NOMO-1 (cell line): ENCODE measurements around the gene STAB2.
A peak's percentile ranks its signal among the peaks of the same experiment; 100 is the strongest.

ENCODE experiments used
- DNase-seq, 2 experiments: peaks; one replicate each; lab custom pipeline; 2025; ENCODE audit not compliant: unreplicated experiment in 2 of 2; lab: John Stamatoyannopoulos, UW

Gene STAB2, protein sequence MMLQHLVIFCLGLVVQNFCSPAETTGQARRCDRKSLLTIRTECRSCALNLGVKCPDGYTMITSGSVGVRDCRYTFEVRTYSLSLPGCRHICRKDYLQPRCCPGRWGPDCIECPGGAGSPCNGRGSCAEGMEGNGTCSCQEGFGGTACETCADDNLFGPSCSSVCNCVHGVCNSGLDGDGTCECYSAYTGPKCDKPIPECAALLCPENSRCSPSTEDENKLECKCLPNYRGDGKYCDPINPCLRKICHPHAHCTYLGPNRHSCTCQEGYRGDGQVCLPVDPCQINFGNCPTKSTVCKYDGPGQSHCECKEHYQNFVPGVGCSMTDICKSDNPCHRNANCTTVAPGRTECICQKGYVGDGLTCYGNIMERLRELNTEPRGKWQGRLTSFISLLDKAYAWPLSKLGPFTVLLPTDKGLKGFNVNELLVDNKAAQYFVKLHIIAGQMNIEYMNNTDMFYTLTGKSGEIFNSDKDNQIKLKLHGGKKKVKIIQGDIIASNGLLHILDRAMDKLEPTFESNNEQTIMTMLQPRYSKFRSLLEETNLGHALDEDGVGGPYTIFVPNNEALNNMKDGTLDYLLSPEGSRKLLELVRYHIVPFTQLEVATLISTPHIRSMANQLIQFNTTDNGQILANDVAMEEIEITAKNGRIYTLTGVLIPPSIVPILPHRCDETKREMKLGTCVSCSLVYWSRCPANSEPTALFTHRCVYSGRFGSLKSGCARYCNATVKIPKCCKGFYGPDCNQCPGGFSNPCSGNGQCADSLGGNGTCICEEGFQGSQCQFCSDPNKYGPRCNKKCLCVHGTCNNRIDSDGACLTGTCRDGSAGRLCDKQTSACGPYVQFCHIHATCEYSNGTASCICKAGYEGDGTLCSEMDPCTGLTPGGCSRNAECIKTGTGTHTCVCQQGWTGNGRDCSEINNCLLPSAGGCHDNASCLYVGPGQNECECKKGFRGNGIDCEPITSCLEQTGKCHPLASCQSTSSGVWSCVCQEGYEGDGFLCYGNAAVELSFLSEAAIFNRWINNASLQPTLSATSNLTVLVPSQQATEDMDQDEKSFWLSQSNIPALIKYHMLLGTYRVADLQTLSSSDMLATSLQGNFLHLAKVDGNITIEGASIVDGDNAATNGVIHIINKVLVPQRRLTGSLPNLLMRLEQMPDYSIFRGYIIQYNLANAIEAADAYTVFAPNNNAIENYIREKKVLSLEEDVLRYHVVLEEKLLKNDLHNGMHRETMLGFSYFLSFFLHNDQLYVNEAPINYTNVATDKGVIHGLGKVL (N-terminal part only)

GRCh38 chr12:103586791-103587370 is at the start of gene STAB2:
Gene STAB2 (plus strand): TSS chr12:103587273. CDS start chr12:103587477, 204 bp downstream.
- DNase-seq, result no peak

DNA sequence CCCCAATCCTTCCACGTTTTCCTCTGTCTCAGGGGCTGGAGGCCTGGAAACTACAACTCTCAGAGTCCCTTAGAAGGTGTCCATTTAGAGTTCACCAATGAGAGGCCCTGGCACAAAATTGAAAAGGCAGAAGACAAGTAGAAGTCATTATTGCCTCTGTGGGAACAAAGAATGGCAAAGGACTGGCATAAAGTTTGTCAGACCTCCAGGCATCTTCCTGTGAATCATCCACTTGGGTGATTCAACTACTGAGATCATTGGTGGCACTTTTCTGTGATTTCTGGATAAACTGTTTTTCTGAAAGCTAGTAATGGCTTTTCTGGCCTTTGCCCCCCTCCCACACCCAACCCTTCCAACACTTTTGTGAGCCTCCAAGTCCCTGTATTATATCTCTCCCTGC is 48.7 kb upstream of the STAB2 start:
- DNase-seq, result no peak

DNA sequence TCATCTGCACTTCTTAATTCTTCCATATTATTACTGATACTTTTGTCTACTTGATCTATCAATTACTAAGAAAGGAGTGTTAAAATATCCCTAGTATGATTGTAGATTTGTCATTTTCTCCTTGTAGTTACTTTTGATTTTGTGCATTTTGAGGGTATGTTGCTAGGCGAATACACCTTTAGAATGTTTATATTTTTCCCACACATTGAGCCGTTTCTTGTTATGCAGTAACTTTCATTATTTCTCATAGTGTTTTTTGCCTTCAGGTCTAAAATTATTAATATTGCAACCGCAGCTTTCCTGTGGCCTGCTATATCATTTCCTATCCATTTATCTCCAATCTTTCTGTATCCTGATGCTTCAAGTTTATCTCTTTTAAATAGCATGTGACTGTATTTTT is 46.8 kb upstream of the STAB2 start:
- no peak for DNase-seq

GRCh38 chr12:103542078-103542477 is 45.0 kb upstream of the STAB2 start:
- DNase-seq, result no peak

- no peak for DNase-seq
These were observed 40.1 kb upstream of the STAB2 start for GRCh38 chr12:103546959-103547358.

- no peak for DNase-seq
These were observed 39.7 kb upstream of the STAB2 start for GRCh38 chr12:103547376-103547775.

DNA sequence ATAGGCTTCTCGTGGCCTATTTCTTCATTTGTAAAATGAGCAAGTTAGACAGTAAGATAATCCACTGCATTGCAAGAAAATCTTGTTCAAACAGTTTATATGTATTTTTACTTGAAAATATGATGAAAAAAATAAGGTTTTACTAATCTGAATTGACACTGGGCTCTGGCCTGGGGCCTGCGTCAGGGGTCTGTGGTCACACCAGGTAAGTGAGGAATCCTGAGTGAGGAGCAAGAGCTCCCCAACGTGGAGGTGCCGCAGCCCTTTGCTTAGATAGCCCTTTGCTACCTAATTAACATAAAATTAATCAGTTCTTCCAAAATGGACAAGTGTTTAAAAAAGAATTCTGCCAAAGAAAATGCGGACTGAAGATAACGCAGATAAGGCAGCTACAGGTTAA is 39.1 kb upstream of the STAB2 start:
- DNase-seq, result no peak

- DNase-seq, result peak; percentile 17 to 51
These were observed 38.2 kb upstream of the STAB2 start for GRCh38 chr12:103548622-103549601.

- no peak for DNase-seq
These were observed 30.0 kb upstream of the STAB2 start for GRCh38 chr12:103556890-103557627.

DNA sequence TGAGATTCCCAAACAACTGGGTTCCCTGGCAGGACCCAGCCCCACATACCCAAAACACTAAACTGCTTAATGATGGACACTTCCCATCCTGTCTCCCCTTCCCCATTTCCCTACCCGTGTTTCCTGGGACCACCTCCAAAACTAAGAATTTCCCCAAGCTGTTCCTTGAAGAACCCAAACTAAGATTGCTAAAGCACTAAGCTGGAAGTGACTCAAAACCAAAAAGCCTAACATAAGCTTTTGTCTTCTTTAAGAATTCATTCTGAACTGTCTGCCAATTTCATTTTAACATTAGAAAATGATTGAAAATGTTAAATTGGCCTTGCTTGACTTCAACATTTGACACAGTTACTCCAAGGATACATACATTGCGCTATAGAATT is 29.5 kb upstream of the STAB2 start:
- DNase-seq, result no peak

DNA sequence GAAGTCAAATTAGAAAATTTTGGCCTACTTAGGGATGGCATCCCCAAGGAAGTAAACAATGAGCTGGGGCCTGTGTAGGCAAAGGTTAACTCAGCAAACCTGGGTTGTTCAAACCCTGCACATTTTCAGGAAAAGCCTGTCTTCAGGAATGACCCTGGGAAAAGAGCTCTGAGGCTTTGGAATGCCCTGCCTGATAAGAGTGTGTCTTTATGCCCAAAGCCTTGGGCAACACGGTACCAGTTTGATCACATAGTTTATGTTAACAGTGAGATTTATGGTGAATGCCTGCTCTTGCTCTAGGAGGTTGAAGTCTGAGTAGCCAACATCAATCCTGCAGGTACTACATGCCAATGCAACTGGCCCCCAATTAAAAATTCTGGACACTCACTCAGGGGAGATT is 28.2 kb upstream of the STAB2 start:
- no peak for DNase-seq

DNA sequence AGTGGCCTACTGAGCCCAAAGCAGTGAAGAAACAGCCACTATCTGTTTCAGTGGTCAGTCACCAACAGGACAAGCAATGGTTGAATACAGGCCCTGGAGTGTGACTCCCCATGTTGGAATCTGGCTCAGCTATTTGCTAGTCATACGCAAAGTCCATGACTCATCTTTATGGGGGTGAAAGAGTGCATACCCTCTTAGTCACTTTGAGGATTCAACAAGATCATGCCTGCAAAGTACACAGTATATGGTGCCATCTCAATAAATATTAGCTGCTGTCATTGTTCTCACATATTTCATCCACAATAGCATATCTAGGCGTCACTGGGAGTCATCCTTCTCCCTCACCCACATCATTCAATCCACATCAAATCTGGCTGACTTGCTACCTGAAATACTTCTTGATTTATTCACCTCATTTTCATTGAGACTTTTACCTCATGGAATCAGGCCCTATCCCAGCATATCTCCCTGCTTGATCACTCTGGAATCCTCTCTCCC is 26.4 kb upstream of the STAB2 start:
- DNase-seq, result no peak

DNA sequence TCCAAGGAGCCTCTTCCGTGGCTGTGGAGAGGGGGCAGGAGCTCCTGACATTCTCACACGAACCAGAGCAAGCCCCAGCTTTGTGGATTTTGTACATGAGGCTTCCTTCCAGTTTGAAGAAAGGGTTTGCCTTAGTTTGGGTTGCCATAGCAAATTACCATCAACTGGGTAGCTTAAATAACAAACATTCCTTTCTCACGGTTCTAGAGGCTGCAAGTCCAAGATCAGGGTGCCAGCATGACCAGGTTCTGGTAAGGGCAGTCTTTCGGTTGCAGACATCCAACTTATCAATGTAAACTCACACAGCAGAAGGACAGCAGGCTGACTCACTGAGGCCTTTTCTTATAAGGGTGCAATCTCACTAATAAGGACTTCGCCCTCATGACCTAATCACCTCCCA is 25.9 kb upstream of the STAB2 start:
- no peak for DNase-seq

DNA sequence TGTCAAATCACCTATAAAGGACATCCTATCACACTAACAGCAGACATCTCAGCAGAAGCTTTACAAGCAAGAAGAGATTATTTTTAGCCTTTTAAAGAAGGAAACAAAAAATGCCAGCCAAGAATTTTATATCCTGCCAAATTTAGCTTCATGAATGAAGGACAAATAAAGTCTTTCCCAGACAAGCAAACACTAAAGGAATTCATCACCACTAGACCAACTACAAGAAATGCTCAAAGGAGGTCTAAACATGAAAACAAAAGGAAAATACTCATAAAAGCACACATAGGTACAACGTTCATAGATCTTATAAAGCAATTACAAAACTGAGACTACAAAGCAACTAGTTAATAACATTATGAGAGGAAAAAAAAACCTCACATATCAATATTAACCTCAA is 20.7 kb upstream of the STAB2 start:
- no peak for DNase-seq

GRCh38 chr12:103569278-103569677 is 17.8 kb upstream of the STAB2 start:
- DNase-seq, result no peak

DNA sequence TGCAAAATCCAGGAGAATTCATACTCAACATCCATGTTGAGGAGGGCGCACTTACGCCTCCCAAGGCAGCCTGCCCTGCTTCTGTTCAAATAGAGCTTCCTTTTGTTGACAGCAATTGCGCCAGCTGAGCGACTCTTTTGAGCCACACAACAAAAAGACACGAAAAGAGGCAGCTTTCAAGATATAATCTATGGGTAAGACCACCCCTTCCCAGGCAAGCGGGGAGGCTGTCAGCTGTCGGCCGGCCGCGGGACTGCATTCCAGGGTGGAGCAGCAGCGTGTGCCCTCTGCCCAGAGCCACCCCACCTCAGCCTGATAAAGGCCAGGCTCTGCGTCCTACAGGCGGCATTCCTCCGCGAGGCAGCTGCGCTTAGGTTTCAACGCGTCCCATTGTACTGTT is 15.8 kb upstream of the STAB2 start:
- DNase-seq, result no peak

- DNase-seq, result no peak
These were observed 14.6 kb upstream of the STAB2 start for GRCh38 chr12:103572312-103573045.

DNA sequence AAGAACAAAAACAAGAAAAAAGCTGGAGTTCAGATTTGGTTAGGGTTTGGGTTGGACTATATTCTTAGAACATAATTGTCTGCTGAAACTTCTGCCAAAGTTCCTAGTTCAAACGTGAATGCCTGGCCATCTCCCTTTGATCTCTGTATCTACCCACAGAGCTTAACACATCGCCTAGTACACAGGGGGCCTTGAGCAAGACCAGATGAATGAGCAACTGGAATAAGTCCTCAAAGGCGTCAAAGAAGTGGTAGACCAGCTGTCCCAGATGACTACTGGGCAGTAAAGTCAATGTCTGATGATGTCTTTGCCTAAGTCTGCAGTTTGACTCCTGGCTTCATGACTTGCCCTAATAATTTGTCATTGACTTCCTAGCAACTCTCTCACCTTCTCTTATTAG is 13.9 kb upstream of the STAB2 start:
- no peak for DNase-seq
